ENCODE data around the gene CORO1C.

Gene CORO1C

GRCh38 chr12:108597559-108598471 lies 133.5 kb downstream of the CORO1C start, which contains the start of gene TMEM119:
Gene TMEM119, minus strand, starts transcription at chr12:108598084. Its CDS starts 5,701 bp downstream, at chr12:108592383.
- no peak for DNase-seq

GRCh38 chr12:108596854-108597558 lies 134.3 kb downstream of the CORO1C start:
- DNase-seq: no peak

- no peak for DNase-seq
Measured at GRCh38 chr12:108595711-108596647, 135.3 kb downstream of the CORO1C start.
